GM12801 (cell line): Measurements from ENCODE around the gene FRY.

Experiments used
- CTCF ChIP-seq: IDR thresholded peaks from one replicate; pipeline ENCODE4 v1.5.1; 2011; ENCODE audit warnings: control low read depth; ENCODE audit not compliant: insufficient read length; ENCODE audit errors: extremely low read depth

FRY gene

GRCh38 chr13:32092496-32092895, 60.9 kb downstream of the FRY start:
- no peak for TF ChIP-seq CTCF

- TF ChIP-seq CTCF: no peak
These were observed 61.4 kb downstream of the FRY start for GRCh38 chr13:32093006-32093405.

GRCh38 chr13:32098272-32098671, 66.7 kb downstream of the FRY start:
- no peak for TF ChIP-seq CTCF

GRCh38 chr13:32105653-32106313, 74.2 kb downstream of the FRY start:
- no peak for TF ChIP-seq CTCF

GRCh38 chr13:32107474-32107873, 75.9 kb downstream of the FRY start:
- no peak for TF ChIP-seq CTCF

- TF ChIP-seq CTCF: no peak
These were observed 76.4 kb downstream of the FRY start for GRCh38 chr13:32107973-32108372.

- no peak for TF ChIP-seq CTCF
These were observed 82.0 kb downstream of the FRY start for GRCh38 chr13:32113532-32113931.
